GM21423 (cell line): Measurements from ENCODE around the gene SLC38A10.

Experiments used
- ATAC-seq: cut with Tn5 transposase; IDR thresholded peaks from one replicate; pipeline ENCODE4 v1.9.1; 2021; ENCODE audit warnings: mild to moderate bottlenecking, moderate library complexity; ENCODE audit not compliant: unreplicated experiment

Gene SLC38A10

GRCh38 chr17:81258292-81258691 lies 36.8 kb downstream of the SLC38A10 start:
- no peak for ATAC-seq

GRCh38 chr17:81257533-81257932 lies 37.6 kb downstream of the SLC38A10 start:
- ATAC-seq, result no peak

GRCh38 chr17:81256616-81257015 lies 38.5 kb downstream of the SLC38A10 start:
- ATAC-seq, result no peak

DNA sequence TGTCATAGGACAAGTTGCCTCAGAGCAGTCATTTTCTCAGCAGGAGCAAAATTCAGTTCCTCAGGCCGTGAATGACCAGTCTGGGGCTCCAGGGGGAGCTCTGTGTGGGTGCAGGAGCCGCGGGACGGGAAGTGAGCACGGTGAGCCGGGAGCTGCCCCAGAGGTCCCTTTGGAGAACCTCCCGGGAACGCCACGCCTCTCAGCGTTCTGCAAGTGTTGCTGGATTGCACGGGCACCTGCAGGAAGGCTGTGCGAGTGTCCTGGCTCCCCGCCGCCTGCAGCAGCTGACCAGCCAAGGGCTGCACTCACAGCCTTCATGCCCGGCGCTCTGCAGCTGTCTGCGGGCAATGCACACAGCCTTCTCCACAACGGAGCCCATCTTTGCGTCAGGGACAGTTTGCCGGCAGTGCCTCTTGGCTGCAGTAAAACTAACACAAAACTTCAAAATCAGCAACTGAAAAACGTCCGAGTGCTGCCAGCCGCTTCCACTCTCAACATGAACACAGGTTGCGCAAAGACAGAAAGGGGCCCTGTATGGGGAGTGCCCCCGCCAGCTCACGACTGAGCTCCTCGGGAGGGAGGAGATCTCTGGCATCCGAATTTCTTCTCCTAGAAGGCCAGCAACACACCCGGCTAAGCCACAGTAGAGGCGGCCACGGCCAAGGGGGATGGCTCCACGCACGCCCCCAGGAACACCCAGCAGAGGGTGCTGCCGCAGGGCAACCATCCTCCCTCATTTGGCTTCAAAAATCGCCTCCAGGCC lies 40.0 kb downstream of the SLC38A10 start:
- no peak for ATAC-seq

GRCh38 chr17:81253358-81254131 lies 41.6 kb downstream of the SLC38A10 start:
- ATAC-seq, result no peak

GRCh38 chr17:81252987-81253329 lies 42.1 kb downstream of the SLC38A10 start:
- no peak for ATAC-seq

DNA sequence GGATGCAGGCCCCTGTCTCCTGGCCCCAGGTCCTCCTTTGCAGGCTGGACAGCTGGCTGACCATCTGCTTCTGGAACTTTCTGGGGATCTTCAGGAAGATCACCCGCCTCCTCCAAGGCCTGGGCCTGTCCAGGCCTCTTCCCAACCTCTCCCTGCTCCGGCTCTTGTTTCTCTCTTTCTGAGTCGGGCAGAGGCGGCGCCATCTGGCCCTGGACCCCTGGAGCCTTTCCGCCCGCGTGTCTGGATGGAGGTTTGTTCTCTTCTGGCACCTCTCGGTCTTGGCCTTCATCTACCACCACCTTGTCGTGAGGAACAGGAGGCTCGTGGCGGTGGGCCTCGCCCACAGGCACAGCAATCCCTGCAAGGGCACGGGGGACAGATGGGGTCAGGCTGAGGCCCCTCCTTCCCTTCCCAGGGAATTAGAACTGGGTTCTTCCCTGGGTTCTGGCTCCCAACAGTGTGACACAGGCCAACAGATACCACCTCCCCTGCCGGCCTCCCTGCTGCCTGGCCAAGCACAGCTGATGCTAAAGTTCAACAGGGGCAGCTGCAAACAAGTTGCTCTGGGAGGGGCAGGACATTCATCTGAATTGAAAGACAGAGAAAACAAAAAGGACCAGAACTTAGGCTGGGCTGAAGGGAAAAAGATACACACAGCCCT lies 42.7 kb downstream of the SLC38A10 start:
- ATAC-seq, result no peak

DNA sequence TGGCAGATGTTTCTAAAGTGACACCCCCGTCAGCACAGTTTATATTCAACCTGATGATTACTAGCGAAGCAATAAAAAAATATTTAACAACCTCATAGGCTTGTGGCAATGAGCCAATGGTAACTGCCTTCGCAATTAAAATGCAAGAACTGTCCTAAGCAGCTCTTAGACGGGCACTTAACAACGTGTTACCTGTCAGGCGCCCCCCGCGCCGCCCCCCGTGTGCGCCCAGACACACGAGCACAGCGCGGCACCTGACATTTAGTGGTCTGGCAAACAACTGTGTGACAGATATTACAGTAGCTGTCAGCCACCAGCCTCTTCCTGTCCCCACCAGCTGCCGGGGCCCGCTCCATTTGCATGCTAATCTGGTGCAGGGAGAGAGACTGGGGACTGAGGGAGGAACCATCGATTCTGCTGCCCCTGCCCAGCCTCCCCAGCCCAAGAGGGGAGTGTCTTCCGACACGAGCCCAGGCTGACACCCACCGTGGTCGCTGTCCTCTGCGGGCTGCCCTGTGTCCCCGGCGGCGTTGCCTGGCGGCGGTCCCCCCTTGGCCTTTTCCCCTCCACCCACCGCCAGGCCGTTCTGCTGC lies 43.3 kb downstream of the SLC38A10 start:
- no peak for ATAC-seq

DNA sequence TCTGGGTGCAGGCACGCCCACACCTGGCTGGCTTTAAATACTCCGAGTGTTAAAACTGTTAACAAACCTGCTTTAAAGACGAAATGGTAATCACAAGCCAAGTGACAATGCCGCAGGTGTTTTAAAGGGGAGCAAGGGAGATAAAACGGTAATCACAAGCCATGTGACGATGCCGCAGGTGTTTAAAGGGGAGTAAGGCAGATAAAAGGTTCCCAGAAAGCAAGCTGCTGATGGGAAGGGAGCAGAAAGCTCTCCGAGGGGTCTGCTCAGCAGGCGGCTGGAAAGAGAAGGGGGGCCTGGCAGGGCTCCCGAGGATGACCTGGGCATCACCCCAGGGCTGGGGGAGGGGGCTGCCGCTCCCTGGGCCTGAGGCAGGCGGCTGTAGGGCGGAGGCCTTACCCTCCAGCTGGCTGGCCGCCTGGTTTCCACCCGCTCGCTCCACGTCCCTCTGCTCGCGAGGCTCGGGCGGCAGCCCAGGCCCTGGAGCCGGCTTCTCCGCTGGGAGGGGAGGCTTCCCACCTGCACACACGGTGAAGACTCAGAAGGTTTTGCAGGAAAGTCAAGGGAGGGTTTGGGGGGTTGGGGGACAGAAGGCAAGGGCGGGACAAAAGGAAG lies 43.9 kb downstream of the SLC38A10 start:
- no peak for ATAC-seq

GRCh38 chr17:81250286-81251093 lies 44.6 kb downstream of the SLC38A10 start:
- no peak for ATAC-seq

GRCh38 chr17:81249223-81250040 lies 45.7 kb downstream of the SLC38A10 start:
- ATAC-seq, result no peak

- no peak for ATAC-seq
These were observed 46.5 kb downstream of the SLC38A10 start for GRCh38 chr17:81248649-81249048.

- no peak for ATAC-seq
These were observed 47.6 kb downstream of the SLC38A10 start for GRCh38 chr17:81247339-81247990.

- no peak for ATAC-seq
These were observed 48.3 kb downstream of the SLC38A10 start for GRCh38 chr17:81246679-81247338.

- ATAC-seq, result no peak
These were observed 48.8 kb downstream of the SLC38A10 start for GRCh38 chr17:81246343-81246670.

- ATAC-seq, result no peak
These were observed 49.3 kb downstream of the SLC38A10 start for GRCh38 chr17:81245665-81246342.

GRCh38 chr17:81245024-81245664 lies 50.0 kb downstream of the SLC38A10 start:
- ATAC-seq, result no peak
